Hematopoietic multipotent progenitor cell (in vitro differentiated cells): ENCODE data around the gene CACNA2D3. TPM values are rescaled to one million over a fixed set of nuclear protein-coding genes. Genes with fewer than 3 reads are reported as not detected.

Experiments used
- DNase-seq, 3 donors: peaks; one replicate each; pipeline ENCODE4 v3.0.0-alpha.2; 2011 to 2015; ENCODE audit warnings: low read depth in 2 of 3, low spot score in 2 of 3
- total RNA-seq: library from RNA; depleted of rRNA; stranded (reverse); fragments of >200 nt; gene quantifications from one replicate; pipeline ENCODE4 v1.2.3, GENCODE V29; 2012

CACNA2D3 gene
- total RNA-seq, 1 donor, result under 0.01 TPM

GRCh38 chr3:54888162-54888561, 765.8 kb downstream of the CACNA2D3 start:
- no peak for DNase-seq

DNA sequence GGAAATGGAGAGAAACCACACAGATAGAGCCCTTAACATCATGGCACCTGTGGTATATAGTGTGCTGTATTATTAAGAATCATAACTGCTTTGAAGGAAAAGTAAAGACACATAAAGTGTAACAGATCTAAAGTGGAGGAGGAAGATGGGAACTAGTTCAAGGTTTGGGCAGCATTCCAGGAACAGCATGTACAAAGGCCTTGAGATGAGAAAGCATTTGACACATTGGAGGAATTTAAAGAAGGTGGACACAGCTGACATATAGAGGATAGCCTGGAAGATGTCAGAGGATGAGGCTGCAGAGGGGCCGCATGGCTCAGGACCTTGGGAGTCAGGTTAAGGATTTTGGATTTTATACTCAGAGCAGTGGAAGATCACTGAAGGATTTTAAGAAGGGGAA, 766.5 kb downstream of the CACNA2D3 start:
- no peak for DNase-seq

DNA sequence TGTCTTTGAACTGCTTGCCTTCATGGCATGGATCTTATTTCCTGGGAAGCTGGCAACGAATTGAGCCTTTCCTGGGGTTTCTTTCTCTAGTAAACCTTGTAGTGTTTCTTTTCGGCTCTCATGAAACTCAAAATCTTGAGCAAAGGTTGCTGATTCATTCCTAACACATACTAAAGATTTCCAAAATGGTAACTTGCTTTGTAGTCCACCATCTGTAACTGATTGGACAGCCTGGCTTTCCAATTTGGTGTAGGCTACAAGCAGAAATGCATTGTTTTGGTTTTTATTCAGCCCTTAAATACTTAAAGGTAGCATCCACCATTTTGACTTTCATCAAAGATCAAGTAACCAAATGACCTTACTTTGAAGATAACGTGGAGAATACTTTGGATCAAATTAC, 767.4 kb downstream of the CACNA2D3 start:
- no peak for DNase-seq

DNA sequence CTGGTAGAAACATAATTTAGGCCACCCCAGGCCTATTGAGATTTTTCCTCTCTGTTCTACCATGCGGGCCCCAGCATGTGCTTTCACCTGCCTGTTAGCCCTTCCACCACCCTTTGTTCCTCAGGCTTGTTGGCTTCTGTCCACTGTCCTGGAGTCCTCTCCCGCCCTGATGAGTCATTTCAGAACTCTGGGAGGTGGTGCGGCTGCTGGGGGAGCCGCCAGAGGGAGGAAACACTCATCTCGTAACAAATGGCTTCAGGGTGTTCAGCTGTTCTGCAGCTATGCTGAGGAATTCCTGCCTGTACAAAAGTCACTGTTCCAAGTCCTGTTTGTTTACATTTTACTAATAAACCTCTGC, 769.2 kb downstream of the CACNA2D3 start:
- DNase-seq, result no peak

- DNase-seq, result no peak
These were observed 769.8 kb downstream of the CACNA2D3 start for GRCh38 chr3:54892168-54892567.

GRCh38 chr3:54895613-54896012, 773.3 kb downstream of the CACNA2D3 start:
- DNase-seq, result no peak

DNA sequence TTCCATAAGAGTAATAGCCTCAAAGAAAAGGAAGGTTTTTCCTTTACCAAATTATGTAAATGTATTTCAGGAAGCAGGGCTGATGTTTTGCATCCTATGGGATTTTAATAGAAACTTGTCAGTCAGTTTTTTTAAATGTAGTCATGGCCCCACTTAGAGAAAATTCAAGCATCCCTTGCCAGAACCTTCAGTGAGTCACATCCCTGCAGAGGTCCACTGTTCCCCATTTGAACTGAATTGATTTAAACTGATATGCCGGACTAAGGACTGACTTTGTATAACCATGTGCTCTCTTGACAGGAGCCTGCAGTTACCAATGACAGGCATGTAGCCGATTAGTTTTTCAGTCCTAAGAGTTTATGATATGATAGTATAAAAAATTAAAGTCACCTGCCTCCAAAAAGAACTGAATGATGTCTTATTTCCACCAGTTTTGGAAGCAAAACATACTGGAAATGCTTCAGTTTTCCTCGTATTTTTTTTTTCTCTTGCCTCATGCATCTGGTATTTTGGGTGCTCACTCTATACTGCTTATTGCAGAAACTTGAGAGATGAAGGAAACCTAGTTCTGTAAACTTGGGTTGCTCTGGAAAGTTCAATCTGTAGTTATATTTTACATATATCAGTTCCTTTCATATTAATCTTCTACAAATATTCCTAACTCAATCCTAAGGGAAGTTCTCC, 774.8 kb downstream of the CACNA2D3 start:
- no peak for DNase-seq

GRCh38 chr3:54899273-54899672, 776.9 kb downstream of the CACNA2D3 start:
- DNase-seq, result no peak

DNA sequence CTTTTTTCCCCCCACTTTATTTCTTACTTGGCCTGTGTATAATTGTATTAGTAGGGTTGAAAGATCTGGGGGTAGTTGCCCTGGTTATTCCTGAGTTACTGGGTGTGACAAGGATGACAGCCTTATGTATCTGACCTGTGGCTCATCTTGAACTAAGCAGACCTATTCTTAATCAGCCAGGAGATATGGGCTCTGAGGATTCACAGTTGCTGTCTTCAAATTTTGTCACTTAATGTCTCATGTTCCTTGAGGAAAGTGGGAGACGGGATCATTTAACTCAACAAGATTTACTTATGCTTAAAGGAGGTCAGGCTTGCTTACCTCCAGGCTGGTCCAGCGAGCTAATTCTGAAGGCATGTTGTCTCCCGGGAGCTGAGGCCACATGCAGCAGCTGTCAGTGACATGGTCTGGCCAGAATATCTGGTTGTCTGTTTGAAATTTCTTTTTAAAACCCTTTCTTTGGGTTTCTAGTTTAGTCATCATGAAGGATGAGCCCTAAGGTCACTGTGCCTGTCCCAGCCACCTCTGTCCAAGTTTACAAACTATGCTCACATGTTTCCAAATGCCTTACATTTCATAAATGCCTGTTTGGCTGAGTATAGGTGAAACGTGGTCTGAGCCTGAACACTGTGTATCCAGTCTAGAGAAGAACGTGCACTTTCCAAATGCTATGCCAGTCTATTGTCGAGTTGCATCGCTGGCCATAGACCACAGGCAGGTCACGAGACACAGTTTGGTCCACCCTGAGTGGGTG, 778.7 kb downstream of the CACNA2D3 start:
- DNase-seq, result no peak

- no peak for DNase-seq
These were observed 779.7 kb downstream of the CACNA2D3 start for GRCh38 chr3:54901906-54902685.

- no peak for DNase-seq
These were observed 783.0 kb downstream of the CACNA2D3 start for GRCh38 chr3:54905261-54905888.

DNA sequence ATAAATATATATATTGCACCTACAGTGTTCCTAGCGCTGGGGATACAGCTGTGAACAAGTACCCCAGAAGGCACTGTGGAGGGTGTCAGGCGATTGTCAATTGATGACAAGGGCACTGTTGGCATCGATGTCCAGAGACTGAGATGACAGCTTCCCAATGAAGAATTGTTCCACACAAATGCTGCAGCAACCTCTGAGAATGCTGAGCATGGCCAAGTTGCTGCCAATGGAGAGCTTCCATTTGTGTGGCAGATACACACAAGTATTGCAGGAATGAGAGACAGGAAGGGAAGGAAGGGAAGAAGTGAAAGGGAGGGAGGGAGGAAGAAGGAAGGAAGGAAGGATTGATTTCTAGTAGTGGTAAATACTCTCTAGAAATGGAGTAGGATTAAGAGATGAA, 783.6 kb downstream of the CACNA2D3 start:
- no peak for DNase-seq

DNA sequence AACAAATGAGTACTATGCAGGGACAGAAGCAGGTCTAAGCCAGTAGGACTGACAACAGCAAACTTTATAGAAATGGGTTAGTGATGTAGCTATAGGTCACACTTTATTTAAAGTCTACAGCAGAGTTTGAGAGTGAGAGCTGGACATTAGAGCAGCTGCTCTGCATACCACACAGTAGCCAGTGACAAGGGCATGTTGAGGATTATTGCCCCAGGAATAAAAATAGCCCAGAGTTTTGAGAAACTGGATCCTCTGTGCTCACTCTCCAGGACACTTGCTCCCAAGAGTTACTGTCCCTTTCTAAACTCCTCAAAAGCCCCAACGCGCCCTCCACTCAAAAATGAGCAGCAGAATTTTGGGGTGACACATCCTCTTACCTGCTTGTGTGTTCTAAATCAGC, 784.4 kb downstream of the CACNA2D3 start:
- DNase-seq, result no peak

DNA sequence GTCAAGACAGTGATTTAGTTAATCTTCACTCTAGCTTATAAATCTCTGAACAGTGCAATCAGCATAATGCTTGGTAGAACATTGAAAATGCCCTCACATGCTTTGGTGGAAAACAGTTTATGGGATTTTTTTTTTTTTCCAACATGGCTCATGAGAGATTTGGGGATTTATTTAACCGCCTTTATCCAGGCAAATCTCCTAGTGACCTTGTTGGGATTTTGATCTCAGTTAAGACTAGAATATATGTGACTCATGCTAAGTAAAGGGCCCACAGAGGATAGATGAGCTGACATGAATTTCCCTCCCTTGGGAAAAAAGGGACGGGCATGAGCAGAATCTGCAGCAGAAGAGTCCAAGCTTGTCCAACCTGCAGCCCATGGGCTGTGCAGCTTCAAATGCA, 786.8 kb downstream of the CACNA2D3 start:
- no peak for DNase-seq

- DNase-seq, result no peak
These were observed 791.8 kb downstream of the CACNA2D3 start for GRCh38 chr3:54914180-54914579.

DNA sequence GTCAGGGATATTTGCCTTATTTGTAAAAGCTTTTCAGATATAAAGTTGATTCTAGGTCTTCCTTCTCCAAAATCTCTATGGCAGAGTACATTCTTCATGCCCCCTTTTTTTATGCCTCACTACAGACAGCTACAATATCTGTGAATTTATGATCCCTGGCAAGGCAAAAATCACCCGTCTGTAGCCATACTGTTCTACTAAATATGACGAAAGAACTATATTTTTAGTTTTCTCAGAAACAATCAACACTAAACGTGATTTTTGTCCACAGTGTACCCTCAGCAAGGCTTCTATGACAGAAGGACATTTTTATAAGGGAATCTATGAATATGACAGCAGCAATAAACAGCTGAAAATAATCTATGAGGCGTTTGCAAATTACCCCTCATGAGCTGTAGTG, 792.8 kb downstream of the CACNA2D3 start:
- DNase-seq, result no peak

GRCh38 chr3:54915976-54916375, 793.6 kb downstream of the CACNA2D3 start:
- no peak for DNase-seq

GRCh38 chr3:54916732-54917131, 794.4 kb downstream of the CACNA2D3 start:
- no peak for DNase-seq

- no peak for DNase-seq
These were observed 794.8 kb downstream of the CACNA2D3 start for GRCh38 chr3:54917174-54917573.

GRCh38 chr3:54917862-54918261, 795.5 kb downstream of the CACNA2D3 start:
- no peak for DNase-seq

DNA sequence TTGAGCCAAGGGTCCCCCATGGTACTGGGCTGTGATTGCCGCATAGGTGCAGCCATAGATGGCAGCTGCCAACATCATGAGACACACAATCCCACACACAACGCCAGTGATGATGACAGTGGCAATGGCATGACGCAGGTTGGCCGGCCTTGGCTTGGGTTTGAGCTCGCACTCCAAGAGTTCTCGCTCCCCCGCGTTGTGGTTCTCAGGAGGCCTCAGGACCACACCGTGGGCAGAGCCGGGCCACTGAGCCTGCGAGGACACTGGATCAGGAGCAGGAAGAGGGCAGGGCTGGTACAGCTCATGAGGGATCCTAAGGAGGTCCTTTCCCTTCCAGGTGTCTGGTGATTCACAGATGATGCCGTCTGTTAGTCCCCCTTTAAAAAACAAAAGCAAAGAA, 796.2 kb downstream of the CACNA2D3 start:
- no peak for DNase-seq
